ENCODE data around the gene METTL23.

The METTL23 gene

DNA sequence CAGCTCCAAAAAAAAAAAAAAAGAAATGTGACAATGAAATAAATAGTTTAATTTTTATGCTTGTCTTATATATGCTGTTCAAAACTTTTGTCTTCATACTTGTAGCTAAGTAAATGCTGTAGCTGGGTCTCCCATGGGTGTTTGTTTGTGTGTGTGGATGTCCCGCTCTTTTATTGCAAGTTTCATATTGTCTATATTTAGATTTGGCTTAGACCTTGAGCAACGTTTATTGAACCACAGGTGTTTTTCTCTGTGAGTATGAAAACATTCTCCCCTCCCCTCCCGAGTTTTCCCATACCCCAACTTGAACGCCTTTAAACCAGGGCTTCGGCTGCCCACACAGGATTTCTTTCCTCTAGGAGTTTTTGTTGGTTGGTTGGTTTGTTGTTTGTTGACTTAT, 56.5 kb downstream of the METTL23 start:
- Mint-ChIP-seq H3K27ac (no peak overlapping the region), H3K4me1 (ENCODE audit: low read depth) (peaks cover 15% of the 10 kb centered on the region), H3K27me3 (ENCODE audit: low read depth) (no peaks in the 10 kb centered on the region), H3K4me3 (no peak overlapping the region), H3K36me3 (ENCODE audit: low read depth) (peaks cover 11% of the 10 kb centered on the region), H3K9me3 (no peaks in the 10 kb centered on the region)
